ENCODE data around the gene PSTPIP1.

The PSTPIP1 gene

GRCh38 chr15:76993114-76993725 lies 1.7 kb upstream of the PSTPIP1 start:
- no peak for TF ChIP-seq CTCF (IDR thresholded peaks at IDR 0.05; ENCODE audit: low read depth, low read length, missing control alignments)
- H3K4me3 ChIP-seq (ENCODE audit: low read depth, low read length), result no peak overlapping the region
- DNase-seq (ENCODE audit: low read depth), result no peak

- no peak overlapping the region for H3K4me3 ChIP-seq (ENCODE audit: low read depth, low read length)
- TF ChIP-seq CTCF (IDR thresholded peaks at IDR 0.05; ENCODE audit: low read depth, low read length, missing control alignments), result no peak
- DNase-seq (ENCODE audit: low read depth), result no peak
Observed at GRCh38 chr15:76994001-76994400, 925 bp upstream of the PSTPIP1 start.

GRCh38 chr15:76994496-76994895 lies 430 bp upstream of the PSTPIP1 start:
- no peak overlapping the region; the same call in 1 of the 2 replicates for H3K4me3 ChIP-seq (ENCODE audit: low read depth, low read length)
- DNase-seq (ENCODE audit: low read depth), result no peak
- TF ChIP-seq CTCF (IDR thresholded peaks at IDR 0.05; ENCODE audit: low read depth, low read length, missing control alignments), result no peak

DNA sequence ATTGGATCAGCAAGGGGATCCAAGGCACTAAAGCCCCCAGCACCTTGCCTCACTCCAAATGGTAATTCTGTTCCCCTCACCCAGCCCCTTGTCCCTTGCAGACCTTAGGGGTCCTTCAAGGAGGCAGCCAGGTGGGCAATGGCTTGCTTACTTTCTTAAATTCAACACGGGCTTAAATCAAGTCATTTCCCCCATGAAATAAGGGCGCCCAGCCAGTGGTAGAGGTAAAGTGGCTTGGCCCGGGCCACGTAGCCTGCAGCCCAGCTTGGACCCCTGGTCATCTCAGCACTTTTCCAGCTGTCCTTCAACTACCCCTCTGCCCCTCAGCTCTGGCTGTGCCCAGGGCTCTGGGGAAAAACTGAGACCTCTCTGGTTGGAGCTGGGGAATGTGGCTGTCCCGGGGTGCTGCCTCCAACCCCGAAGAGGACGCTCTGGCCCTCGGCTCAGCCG lies 1.2 kb downstream of the PSTPIP1 start:
- no peak for DNase-seq (ENCODE audit: low read depth)
- no peak for TF ChIP-seq CTCF (IDR thresholded peaks at IDR 0.05; ENCODE audit: low read depth, low read length, missing control alignments)
- peak overlapping the region; percentile 67 for H3K4me3 ChIP-seq (ENCODE audit: low read depth, low read length)

DNA sequence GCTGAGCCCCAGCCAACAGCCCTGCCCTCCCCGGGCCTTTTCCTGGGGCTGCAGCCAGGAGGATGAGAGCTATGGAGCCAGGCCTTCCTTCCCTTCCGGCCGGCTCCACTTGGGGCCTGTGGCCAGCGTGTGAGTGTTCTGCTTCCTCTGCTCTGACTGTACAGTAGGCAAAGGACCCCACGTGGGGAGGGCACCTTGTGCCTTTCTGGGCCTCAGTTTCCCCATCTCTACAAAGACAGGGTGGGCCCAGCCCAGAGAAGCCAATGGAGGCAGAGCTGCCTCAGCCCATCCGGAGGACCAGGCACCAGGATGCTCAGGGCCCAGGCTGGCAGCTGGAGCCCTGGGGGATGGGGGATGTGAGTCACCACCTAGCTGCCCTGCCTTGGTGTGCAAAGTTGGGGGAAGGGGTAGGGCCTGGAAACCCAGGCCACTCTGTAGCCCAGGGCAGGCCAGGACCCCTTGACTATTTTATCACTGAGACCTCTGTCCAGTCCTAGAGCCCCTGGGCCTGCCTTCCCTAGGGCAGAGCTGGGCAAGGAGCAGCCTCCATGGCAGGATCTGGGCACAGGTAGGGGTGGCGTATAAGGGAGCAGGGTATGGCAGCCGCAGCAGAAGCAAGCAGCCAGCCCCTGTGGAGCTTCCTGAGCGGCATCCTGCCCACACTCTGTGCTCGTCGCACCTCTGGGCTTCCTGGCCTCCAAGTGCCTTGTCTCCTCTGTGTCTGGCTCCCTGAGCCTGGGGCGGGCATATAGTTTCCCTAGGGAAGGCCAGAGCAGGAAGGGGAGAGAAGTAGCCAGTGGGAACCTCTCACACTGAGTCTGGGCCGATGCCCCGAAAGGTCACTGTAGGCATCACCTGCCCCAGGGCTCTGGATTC lies 1.8 kb downstream of the PSTPIP1 start:
- DNase-seq (ENCODE audit: low read depth), result no peak
- TF ChIP-seq CTCF (IDR thresholded peaks at IDR 0.05; ENCODE audit: low read depth, low read length, missing control alignments), result no peak
- peak overlapping the region; percentile 67 for H3K4me3 ChIP-seq (ENCODE audit: low read depth, low read length)

DNA sequence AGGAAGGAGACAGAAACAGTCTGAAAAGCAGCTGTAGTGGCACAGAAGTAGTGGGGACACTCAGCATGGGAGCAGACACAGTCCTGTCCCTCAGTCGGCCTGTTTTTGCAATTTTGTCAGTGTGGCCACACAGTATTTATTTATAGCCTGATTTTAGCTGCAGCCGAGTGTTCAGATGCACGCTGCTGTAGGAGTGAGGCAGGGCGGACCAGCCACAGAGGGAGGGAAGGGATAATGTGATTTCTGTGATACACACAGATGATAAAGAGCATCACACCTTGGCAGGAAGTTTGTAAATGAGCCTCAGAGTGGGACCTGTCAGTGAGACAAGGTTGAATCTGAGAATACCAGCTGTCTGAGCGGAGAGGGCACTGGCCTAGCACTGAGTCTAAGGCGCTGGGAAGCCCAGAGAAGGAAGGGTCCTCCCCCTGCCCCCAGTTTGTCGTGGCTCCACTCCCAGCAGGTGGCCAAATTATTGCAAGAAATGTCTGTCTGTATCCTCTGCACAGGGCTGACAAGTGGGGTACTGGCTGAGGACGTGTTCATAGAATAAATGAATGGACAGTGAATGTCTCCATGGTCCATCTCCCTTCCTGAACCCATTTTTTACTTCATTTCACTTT lies 3.8 kb downstream of the PSTPIP1 start:
- TF ChIP-seq CTCF (IDR thresholded peaks at IDR 0.05; ENCODE audit: low read depth, low read length, missing control alignments), result no peak
- no peak for DNase-seq (ENCODE audit: low read depth)
- no peak overlapping the region for H3K4me3 ChIP-seq (ENCODE audit: low read depth, low read length)

Measured in GM12864 (cell line).